Activated gamma-delta T cell treated with Interleukin-2 at 50 U/mL for 16 hours (primary cell): Measurements from ENCODE around the gene ZNF710.
A peak's percentile ranks its signal among the peaks of the same experiment; 100 is the strongest.
"Not testable (repeated sequence)": the region's sequence is repeated elsewhere in the genome, so short reads cannot be mapped to it uniquely, and the experiment has no call there.

Experiments
- DNase-seq: peaks from one replicate; pipeline ENCODE4 v3.0.0-alpha.2; 2020

ZNF710 gene, protein sequence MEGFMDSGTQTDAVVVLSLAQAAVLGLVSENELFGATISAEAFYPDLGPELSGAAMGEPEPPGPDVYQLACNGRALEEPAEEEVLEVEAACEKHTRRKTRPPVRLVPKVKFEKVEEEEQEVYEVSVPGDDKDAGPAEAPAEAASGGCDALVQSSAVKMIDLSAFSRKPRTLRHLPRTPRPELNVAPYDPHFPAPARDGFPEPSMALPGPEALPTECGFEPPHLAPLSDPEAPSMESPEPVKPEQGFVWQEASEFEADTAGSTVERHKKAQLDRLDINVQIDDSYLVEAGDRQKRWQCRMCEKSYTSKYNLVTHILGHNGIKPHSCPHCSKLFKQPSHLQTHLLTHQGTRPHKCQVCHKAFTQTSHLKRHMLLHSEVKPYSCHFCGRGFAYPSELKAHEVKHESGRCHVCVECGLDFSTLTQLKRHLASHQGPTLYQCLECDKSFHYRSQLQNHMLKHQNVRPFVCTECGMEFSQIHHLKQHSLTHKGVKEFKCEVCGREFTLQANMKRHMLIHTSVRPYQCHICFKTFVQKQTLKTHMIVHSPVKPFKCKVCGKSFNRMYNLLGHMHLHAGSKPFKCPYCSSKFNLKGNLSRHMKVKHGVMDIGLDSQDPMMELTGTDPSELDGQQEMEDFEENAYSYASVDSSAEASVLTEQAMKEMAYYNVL

GRCh38 chr15:90001062-90001682, at the start of gene ZNF710:
Gene ZNF710 (plus strand): TSS chr15:90001324. CDS start chr15:90067138, 65,814 bp downstream.
- peak; percentile 21 for DNase-seq

DNA sequence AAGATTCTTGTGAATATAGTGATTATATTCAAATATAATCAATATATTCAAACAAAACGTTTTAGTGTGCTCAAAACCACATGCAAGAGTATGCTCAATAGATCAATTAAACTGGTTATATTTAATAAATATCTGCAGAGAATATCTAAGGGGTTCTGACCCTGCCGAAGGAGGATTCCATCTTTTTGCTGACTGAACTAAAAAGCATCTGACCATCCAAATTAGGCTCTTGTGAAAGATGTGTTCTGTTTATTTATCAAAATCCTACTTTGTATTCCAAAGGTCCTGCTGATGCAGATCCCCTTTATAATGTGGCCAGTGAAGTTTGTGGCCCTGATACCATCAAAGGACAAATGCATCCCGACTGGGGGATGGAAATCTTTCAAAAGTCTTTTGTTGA, 46.6 kb upstream of the ZNF710 start:
- no peak for DNase-seq

- DNase-seq, result not testable (repeated sequence)
Measured at GRCh38 chr15:89955449-89955998, 45.6 kb upstream of the ZNF710 start.

DNA sequence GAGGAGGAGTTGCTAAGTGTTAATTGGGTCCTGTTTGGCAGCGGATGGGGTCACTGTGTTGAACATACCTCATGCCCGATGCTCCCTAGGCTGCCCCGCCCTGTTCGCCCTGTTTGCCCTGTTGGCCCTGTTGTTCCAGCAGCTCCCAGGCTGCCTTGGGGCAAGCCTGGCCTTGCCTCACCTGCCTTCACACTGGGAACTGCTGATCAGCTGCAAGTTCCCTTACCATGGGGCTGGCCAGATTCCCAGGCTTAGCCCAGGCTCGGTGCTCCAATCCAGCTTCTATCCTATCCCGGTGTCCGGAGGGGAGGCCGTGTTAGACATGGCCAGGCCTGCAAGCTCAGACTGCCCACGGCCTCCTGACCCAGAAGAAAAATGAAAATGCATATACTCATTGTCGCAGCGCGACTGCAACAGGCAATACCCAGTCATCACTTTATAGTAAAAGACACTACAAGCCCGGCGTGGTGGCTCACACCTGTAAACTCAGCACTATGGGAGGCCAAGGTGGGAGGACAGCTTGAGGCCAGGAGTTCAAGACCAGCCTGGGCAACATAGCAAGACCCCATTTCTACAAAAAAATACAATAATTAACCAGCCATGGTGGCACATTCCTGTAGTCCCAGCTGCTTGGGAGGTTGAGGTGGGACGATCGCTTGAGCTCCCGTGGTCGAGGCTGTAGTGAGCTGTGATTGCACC, 42.9 kb upstream of the ZNF710 start:
- DNase-seq, result no peak

DNA sequence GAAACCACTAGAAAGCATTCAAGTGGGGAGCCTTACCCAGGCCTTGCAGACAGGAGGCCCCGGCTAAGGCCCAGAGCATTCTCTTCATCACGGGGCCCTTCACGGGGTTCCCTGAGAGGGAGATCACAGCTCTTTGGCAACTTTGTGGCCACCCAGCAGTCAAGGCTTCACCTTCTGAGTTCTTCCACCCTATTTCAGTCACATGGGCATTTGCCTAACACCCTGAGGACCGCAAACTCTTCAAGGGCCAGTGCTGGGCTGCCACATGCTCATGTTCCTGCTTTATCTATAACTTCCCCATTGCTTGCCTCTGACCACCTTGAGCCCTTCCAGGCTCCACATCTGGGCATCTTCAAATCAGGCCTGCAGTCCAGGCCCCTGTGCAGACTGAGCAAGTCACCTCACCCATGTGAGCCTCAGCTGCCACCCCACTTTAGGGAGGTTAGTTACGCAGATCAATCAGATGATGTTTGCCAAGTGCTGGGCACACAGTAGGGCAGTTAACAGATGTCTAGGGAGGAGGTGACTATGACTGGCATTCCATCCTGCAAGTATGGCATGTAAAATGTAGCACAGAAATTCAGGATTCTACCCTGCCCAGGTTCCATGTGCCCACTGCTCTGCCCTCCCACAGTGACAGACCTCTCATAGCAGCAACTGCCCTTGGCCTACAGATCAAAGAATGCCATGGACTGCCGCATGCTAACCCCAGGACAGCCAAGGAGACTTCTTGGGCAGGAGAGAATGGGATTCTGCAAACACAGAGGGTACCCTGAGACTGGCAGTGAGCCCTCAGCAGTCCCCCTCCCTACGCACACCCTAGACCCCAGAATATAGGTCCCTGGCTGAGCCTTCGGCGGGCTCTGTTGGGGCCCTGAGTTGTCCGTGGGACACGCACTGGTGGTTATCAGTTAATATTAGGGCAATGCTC, 37.6 kb upstream of the ZNF710 start:
- DNase-seq, result no peak

GRCh38 chr15:89964232-89964954, 36.7 kb upstream of the ZNF710 start:
- DNase-seq, result no peak

DNA sequence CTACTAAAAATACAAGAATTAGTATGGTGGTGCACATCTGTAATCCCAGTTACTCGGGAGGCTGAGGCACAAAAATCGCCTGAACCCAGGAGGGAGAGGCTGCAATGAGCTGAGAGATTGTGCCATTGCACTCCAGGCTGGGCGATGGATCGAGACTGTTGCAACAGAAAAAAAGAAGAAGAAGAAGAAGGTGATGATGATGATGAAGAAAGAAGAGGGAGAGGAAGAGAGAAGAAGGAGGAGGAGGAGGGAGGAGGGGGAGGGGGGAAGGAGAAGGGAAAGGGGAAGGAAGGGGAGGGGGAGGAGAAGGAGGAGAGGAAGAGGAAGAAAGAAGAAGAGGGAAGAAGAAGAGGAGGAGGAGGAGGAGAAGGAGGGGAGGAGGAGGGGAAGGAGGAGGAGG, 33.2 kb upstream of the ZNF710 start:
- DNase-seq, result no peak

DNA sequence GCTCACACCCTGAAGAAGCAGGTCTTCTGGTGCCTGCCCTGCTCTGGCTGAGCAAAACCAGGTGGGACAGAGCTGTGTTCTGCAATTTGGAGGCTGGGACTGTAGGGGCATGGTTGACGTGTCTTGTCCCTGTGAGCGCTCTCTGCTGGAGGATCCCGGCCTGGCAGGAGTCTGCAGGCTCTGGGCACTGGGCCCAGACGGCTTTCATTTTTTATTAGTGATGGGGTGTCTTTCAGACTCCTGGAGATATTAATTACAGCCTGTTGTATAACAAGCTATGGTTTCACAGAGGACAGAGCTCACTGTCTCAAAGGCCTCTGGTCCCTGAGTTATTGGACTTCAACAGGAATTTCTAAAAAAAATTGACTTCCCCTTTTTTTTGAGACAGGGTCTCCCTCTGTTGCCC, 29.5 kb upstream of the ZNF710 start:
- DNase-seq, result peak; percentile 16

DNA sequence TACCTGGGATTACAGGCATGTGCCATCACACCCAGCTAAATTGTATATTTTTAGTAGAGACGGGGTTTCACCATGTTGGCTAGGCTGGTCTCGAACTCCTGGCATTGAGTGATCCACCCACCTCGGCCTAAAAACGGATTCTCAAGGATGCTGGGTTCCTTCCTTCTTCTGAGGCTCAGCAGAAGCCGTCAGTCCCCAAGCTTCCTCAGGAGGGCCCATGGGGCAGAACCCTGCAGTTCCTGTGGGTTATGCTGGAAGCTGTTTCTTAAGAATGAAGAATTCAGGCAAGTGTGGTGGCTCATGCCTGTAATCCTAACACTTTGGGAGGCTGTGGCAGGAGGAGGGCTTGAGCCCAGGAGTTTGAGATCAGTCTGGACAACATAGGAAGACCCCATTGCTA, 29.0 kb upstream of the ZNF710 start:
- no peak for DNase-seq

DNA sequence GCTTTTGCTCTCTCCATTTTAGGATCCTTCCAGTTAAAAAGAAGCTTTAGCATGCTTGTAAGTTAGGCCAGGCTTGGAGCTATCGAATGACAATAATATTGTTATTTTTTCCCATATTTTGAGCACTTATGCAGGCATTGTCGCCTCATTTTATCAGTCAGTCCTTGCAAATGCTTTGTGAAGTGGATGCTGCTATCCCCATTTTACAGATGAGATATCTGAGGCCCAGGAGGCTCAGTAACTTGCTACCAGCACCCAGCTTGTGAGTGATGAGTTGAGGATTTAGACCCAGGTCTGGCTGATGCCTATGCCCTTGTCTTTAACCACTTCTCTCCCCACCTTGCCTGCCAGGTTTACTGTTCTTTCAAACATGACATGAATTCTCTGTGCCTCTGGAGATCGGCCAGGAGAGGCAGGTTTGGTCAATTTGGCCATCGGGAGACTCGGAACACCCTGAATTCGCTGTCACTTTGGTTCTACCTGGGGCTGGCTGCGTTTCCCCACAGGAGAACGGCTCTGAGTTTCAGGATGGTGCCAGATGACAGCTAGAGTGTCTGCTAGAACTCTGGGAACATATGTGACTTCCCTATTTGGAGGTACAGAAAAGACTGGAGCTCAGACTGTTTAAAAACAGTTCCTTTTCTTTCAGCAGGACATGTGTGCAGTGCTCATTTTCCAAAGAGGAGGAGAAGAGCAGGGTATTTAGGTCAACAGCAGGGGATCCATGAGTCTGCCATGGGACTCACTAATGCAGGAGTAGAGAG, 25.5 kb upstream of the ZNF710 start:
- DNase-seq, result no peak

GRCh38 chr15:89976246-89976600, 24.9 kb upstream of the ZNF710 start:
- no peak for DNase-seq

GRCh38 chr15:89977836-89978235, 23.3 kb upstream of the ZNF710 start:
- DNase-seq, result not testable (repeated sequence)

- DNase-seq, result no peak
Measured at GRCh38 chr15:89978914-89979313, 22.2 kb upstream of the ZNF710 start.

DNA sequence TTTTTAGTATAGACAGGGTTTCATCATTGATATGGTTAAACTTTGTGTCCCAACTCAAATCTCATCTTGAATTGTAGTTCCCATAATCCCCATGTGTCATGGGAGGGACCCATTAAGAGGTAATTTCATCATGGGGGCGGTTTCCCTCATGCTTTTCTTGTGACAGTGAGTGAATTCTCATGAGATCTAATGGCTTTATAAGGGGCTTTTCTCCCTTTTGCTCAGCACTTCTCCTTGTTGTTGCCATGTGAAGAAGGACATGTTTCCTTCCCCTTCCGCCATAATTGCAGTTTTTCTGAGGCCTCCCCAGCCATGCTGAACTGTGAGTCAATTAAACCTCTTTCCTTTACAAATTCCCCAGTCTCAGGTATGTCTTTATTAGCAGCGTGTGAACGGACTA, 20.2 kb upstream of the ZNF710 start:
- no peak for DNase-seq

- no peak for DNase-seq
Measured at GRCh38 chr15:89982315-89983055, 18.6 kb upstream of the ZNF710 start.

DNA sequence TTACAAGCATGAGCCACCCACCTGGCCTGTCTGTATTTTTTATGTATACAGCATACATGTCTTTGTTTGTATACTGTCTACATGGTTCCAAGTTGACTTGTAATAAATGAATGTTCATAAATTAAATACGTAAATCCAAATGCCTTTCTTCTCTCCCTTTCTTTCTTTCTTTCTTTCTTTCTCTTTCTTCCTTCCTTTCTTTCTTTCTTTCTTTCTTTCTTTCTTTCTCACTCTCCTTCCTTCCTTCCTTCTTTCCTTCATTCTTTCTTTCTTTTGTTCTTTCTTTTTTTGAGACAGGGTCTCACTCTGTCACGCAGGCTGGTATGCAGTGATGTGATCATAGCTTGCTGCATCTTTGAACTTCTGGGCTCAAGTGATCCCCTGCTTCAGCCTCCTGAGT, 17.1 kb upstream of the ZNF710 start:
- no peak for DNase-seq

DNA sequence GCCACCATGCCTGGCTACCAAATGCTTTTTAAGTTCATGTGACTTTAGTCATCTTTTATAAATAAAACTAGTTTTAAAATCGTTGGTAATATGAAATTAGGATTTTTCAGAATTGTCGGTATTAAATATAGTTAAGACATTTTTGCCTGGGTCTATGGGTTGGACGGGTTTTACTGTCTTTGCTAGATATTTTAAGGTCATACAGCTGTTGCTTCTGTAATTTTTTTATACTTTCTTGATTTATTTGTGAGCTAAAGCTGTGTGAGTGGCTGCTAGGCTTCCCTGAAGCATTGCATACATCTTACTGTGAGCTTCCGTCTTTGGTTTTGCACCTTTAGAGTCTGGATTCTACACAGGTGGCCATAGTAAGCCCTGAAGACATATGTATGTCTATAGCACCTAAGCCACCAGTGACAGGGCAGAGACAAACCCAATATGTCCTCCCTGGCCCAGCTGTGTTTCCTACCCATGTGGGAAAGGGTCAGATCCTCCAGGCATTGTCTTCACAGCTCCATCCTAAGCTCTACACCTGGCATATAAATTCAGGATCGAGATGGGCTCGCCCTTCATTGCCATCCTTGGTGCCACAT, 16.6 kb upstream of the ZNF710 start:
- no peak for DNase-seq

GRCh38 chr15:89985111-89985510, 16.0 kb upstream of the ZNF710 start:
- DNase-seq, result no peak

GRCh38 chr15:89991312-89991711, 9.8 kb upstream of the ZNF710 start:
- DNase-seq, result no peak
